NOMO-1 treated with DMSO at 0.1 percent for 48 hours (cell line): ENCODE results near the gene DHRS2.
"Not testable (repeated sequence)": the region's sequence is repeated elsewhere in the genome, so short reads cannot be mapped to it uniquely, and the experiment has no call there.

Source experiments
- DNase-seq: peaks from one replicate; lab custom pipeline; 2025; ENCODE audit not compliant: unreplicated experiment; lab: John Stamatoyannopoulos, UW

The DHRS2 gene

DNA sequence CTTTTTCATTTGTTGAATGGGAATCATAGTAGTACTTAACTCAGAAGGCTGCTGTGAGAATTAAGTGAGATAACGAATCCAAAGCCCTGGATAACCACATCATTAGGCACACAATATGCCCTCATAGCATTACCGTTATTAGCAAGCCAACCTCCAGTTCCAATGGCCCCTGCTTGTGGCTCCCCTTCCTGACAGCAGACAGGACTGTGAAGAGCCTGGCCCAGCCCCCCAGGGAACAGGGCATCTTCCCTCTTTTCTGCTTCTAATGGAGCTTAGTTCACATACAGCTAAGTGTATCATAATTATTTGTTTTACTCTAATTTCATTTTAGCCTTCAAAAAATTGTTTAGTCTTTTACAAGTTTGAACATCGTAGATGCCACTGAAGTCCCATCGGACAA is 39.7 kb downstream of the DHRS2 start:
- DNase-seq = no peak

- no peak for DNase-seq
Measured at GRCh38 chr14:23681337-23681736, 45.2 kb downstream of the DHRS2 start.

DNA sequence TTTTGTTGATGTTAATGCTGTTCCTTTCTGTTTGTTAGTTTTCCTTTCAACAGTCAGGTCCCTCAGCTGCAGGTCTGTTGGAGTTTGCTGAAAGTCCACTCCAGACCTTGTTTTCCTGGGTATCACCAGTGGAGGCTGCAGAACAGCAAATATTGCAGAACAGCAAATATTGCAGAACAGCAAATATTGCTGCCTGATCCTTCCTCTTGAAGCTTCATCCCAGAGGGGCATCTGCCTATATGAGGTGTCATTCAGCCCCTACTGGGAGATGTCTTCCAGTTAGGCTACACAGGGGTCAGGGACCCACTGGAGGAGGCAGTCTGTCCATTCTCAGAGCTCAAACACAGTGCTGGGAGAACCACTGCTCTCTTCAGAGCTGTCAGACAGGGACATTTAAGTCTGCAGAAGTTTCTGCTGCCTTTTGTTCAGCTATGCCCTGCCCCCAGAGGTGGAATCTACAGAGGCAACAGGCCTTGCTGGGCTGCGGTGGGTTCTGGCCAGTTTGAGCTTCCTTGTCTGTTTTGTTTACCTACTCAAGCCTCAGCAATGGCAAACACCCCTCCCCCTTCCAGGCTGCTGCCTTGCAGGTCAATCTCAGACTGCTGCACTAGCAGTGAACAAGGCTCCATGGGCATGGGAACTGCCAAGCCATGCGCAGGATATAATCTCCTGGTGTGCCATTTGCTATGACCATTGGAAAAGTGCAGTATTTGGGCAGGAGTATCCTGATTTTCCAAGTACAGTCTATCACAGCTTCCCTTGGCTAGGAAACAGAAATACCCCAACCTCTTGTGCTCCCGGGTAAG is 53.7 kb downstream of the DHRS2 start:
- DNase-seq = not testable (repeated sequence)

GRCh38 chr14:23692416-23692815 is 56.3 kb downstream of the DHRS2 start:
- no peak for DNase-seq

- no peak for DNase-seq
Measured at GRCh38 chr14:23693252-23693775, 57.1 kb downstream of the DHRS2 start.

GRCh38 chr14:23694085-23694948 is 58.2 kb downstream of the DHRS2 start:
- DNase-seq = peak; percentile 5
